HG03354 (cell line): Measurements from ENCODE around the gene LY9.

ENCODE experiments used
- ATAC-seq: cut with Tn5 transposase; IDR thresholded peaks from one replicate; pipeline ENCODE4 v1.9.1; 2021; ENCODE audit warnings: mild to moderate bottlenecking; ENCODE audit not compliant: unreplicated experiment, poor library complexity, severe bottlenecking

The LY9 gene

GRCh38 chr1:160795951-160796383, at the start of gene LY9:
Gene LY9 (plus strand): TSS chr1:160796174. CDS start chr1:160796188, 14 bp downstream.
- peak; percentile 85 for ATAC-seq

- ATAC-seq = no peak
Measured at GRCh38 chr1:160746836-160747500, 49.0 kb upstream of the LY9 start.

- ATAC-seq = no peak
Measured at GRCh38 chr1:160747717-160748116, 48.3 kb upstream of the LY9 start.

- ATAC-seq = no peak
Measured at GRCh38 chr1:160748181-160748877, 47.6 kb upstream of the LY9 start.

- ATAC-seq = no peak
Measured at GRCh38 chr1:160748878-160749269, 47.1 kb upstream of the LY9 start.

GRCh38 chr1:160750608-160751007, 45.4 kb upstream of the LY9 start:
- no peak for ATAC-seq

GRCh38 chr1:160752406-160752805, 43.6 kb upstream of the LY9 start:
- no peak for ATAC-seq

- ATAC-seq = no peak
Measured at GRCh38 chr1:160752924-160753323, 43.0 kb upstream of the LY9 start.

- no peak for ATAC-seq
Measured at GRCh38 chr1:160753594-160753993, 42.4 kb upstream of the LY9 start.

- no peak for ATAC-seq
Measured at GRCh38 chr1:160755461-160755860, 40.5 kb upstream of the LY9 start.

- ATAC-seq = no peak
Measured at GRCh38 chr1:160755911-160756848, 39.8 kb upstream of the LY9 start.

- ATAC-seq = no peak
Measured at GRCh38 chr1:160756849-160757201, 39.1 kb upstream of the LY9 start.

- ATAC-seq = no peak
Measured at GRCh38 chr1:160758521-160758920, 37.5 kb upstream of the LY9 start.

- ATAC-seq = no peak
Measured at GRCh38 chr1:160759740-160760139, 36.2 kb upstream of the LY9 start.

GRCh38 chr1:160761046-160761445, 34.9 kb upstream of the LY9 start:
- ATAC-seq = no peak

GRCh38 chr1:160761886-160762285, 34.1 kb upstream of the LY9 start:
- ATAC-seq = no peak

GRCh38 chr1:160763993-160764392, 32.0 kb upstream of the LY9 start:
- no peak for ATAC-seq

- peak; percentile 41 for ATAC-seq
Measured at GRCh38 chr1:160767395-160768294, 28.3 kb upstream of the LY9 start.

GRCh38 chr1:160768295-160768657, 27.7 kb upstream of the LY9 start:
- ATAC-seq = peak; percentile 93

- ATAC-seq = no peak
Measured at GRCh38 chr1:160772331-160772730, 23.6 kb upstream of the LY9 start.
